C4-2B (cell line): Measurements from ENCODE around the gene CPOX.

Experiments
- ZFX ChIP-seq: fragments of 450-650 bp; IDR thresholded peaks from 2 replicates; pipeline ENCODE4 v1.6.1; 2017
- TF ChIP-seq, protein P1 (sequence below): fragments of 450-650 bp; conservative IDR thresholded peaks from 2 replicates; pipeline ENCODE4 v1.5.1; 2017; ENCODE audit warnings: mild to moderate bottlenecking

DNA sequence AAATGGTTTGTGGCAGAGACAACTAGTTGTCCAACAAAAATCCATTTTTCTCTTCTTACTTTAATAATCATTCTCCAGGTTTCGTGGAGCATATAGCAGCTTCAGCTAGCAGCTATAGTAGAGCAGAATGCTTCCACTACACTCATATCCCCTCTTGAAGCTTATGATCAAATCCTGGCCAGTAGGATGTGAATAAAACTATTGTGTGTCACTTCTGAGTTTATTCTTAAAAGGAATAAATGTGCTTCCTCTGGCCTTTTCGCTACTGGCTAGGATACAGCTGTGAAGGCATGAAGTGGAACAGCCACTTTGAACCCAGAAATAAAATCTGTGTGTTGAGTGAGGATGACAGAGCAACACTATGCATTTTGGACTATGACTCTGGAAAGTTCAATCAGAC lies 7.8 kb upstream of the CPOX start:
- TF ChIP-seq, protein P1, sequence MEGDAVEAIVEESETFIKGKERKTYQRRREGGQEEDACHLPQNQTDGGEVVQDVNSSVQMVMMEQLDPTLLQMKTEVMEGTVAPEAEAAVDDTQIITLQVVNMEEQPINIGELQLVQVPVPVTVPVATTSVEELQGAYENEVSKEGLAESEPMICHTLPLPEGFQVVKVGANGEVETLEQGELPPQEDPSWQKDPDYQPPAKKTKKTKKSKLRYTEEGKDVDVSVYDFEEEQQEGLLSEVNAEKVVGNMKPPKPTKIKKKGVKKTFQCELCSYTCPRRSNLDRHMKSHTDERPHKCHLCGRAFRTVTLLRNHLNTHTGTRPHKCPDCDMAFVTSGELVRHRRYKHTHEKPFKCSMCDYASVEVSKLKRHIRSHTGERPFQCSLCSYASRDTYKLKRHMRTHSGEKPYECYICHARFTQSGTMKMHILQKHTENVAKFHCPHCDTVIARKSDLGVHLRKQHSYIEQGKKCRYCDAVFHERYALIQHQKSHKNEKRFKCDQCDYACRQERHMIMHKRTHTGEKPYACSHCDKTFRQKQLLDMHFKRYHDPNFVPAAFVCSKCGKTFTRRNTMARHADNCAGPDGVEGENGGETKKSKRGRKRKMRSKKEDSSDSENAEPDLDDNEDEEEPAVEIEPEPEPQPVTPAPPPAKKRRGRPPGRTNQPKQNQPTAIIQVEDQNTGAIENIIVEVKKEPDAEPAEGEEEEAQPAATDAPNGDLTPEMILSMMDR = no peak
- no peak for TF ChIP-seq ZFX
